KMS-11 (cell line): ENCODE data around the gene SMIM10L1.

ENCODE experiments used
- H2AFZ ChIP-seq: fragments of 200-600 bp; sonication (generic); 2 replicates; pipeline ENCODE4 v1.6.1; 2016; ENCODE audit warnings: antibody characterized with exemption, mixed run types, low read depth
- H3K27ac ChIP-seq: fragments of 200-600 bp; sonication (generic); 2 replicates; pipeline ENCODE4 v1.6.1; 2016; ENCODE audit warnings: mild to moderate bottlenecking, mixed run types
- H3K27me3 ChIP-seq: fragments of 200-600 bp; sonication (generic); 2 replicates; pipeline ENCODE4 v1.6.1; 2017; ENCODE audit warnings: mild to moderate bottlenecking, low read depth, mixed run types, moderate library complexity; ENCODE audit not compliant: insufficient read depth
- H3K36me3 ChIP-seq: fragments of 200-600 bp; sonication (generic); 2 replicates; pipeline ENCODE4 v1.6.1; 2017; ENCODE audit warnings: mild to moderate bottlenecking, mixed run types; ENCODE audit not compliant: insufficient read depth
- H3K4me1 ChIP-seq: fragments of 200-600 bp; sonication (generic); 2 replicates; pipeline ENCODE4 v1.6.1; 2016; ENCODE audit warnings: mild to moderate bottlenecking, low read depth, mixed run types; ENCODE audit not compliant: poor library complexity, severe bottlenecking
- H3K4me2 ChIP-seq: fragments of 200-600 bp; sonication (generic); 2 replicates; pipeline ENCODE4 v1.7.0; 2016; ENCODE audit warnings: mild to moderate bottlenecking, mixed run types
- H3K4me3 ChIP-seq: fragments of 200-600 bp; sonication (generic); IDR thresholded peaks from 2 replicates; pipeline ENCODE4 v1.6.1; 2017; ENCODE audit warnings: low read depth, low read length, mixed read lengths; ENCODE audit not compliant: insufficient read depth
- H3K79me2 ChIP-seq: fragments of 200-600 bp; sonication (generic); 2 replicates; pipeline ENCODE4 v1.6.1; 2016; ENCODE audit warnings: low read depth, mixed run types; ENCODE audit not compliant: insufficient read depth
- H3K9ac ChIP-seq: fragments of 200-600 bp; sonication (generic); 2 replicates; pipeline ENCODE4 v1.6.1; 2016; ENCODE audit warnings: mild to moderate bottlenecking, mixed run types
- H4K20me1 ChIP-seq: fragments of 200-600 bp; sonication (generic); 2 replicates; pipeline ENCODE4 v1.6.1; 2016; ENCODE audit warnings: mild to moderate bottlenecking, mixed run types; ENCODE audit not compliant: insufficient read depth
- CTCF ChIP-seq: fragments of 200-600 bp; sonication (generic); conservative IDR thresholded peaks from 2 replicates; pipeline ENCODE4 v1.6.1; 2017; ENCODE audit warnings: low read depth, mild to moderate bottlenecking, antibody characterized with exemption, low read length, moderate library complexity, mixed read lengths

Gene SMIM10L1

GRCh38 chr12:11133816-11134215 lies 37.2 kb upstream of the SMIM10L1 start:
- Histone ChIP-seq H3K9ac (no peak overlapping the region), H2AFZ (no peak overlapping the region), H3K36me3 (no peaks in the 10 kb centered on the region), H3K4me1 (no peaks in the 10 kb centered on the region), H4K20me1 (no peaks in the 10 kb centered on the region), H3K27me3 (no peaks in the 10 kb centered on the region), H3K27ac (no peak overlapping the region), H3K4me3 (no peak overlapping the region), H3K79me2 (no peaks in the 10 kb centered on the region; the same call in 1 of the 2 replicates), H3K4me2 (no peak overlapping the region)
- TF ChIP-seq CTCF, result no peak

GRCh38 chr12:11134305-11134704 lies 36.7 kb upstream of the SMIM10L1 start, which contains the start of gene TAS2R30:
TSS of gene TAS2R30 (minus strand) at chr12:11134644. CDS start at chr12:11134244, 400 bp downstream.
- no peak within 1 kb of the TSS for H3K4me3 ChIP-seq
- no peak within 1 kb of the TSS for H2AFZ ChIP-seq
- no peaks in the 10 kb centered on the region for H3K36me3 ChIP-seq
- H3K9ac ChIP-seq, result no peak within 1 kb of the TSS
- no peak within 1 kb of the TSS for H3K27ac ChIP-seq
- no peak for TF ChIP-seq CTCF
- no peaks in the 10 kb centered on the region for H4K20me1 ChIP-seq
- H3K4me2 ChIP-seq, result no peak within 1 kb of the TSS
- H3K4me1 ChIP-seq, result no peaks in the 10 kb centered on the region
- H3K27me3 ChIP-seq, result no peaks in the 10 kb centered on the region
- H3K79me2 ChIP-seq, result no peaks in the 10 kb centered on the region; the same call in 1 of the 2 replicates

GRCh38 chr12:11136075-11136474 lies 34.9 kb upstream of the SMIM10L1 start:
- Histone ChIP-seq H3K4me2 (no peak overlapping the region), H3K27me3 (no peaks in the 10 kb centered on the region), H3K79me2 (no peaks in the 10 kb centered on the region; the same call in 1 of the 2 replicates), H3K4me3 (no peak overlapping the region), H3K27ac (no peak overlapping the region), H3K4me1 (no peaks in the 10 kb centered on the region), H3K36me3 (no peaks in the 10 kb centered on the region), H2AFZ (no peak overlapping the region), H4K20me1 (no peaks in the 10 kb centered on the region), H3K9ac (no peak overlapping the region)
- no peak for TF ChIP-seq CTCF

- H3K36me3 ChIP-seq, result no peaks in the 10 kb centered on the region
- H3K4me1 ChIP-seq, result no peaks in the 10 kb centered on the region
- no peaks in the 10 kb centered on the region for H4K20me1 ChIP-seq
- no peak overlapping the region for H3K27ac ChIP-seq
- H3K27me3 ChIP-seq, result no peaks in the 10 kb centered on the region
- no peak overlapping the region for H3K4me2 ChIP-seq
- H3K9ac ChIP-seq, result no peak overlapping the region
- peaks cover 3% of the 10 kb centered on the region; the same call in 1 of the 2 replicates for H3K79me2 ChIP-seq
- no peak for TF ChIP-seq CTCF
- no peak overlapping the region for H2AFZ ChIP-seq
- no peak overlapping the region for H3K4me3 ChIP-seq
These were observed 27.6 kb upstream of the SMIM10L1 start for GRCh38 chr12:11143352-11143751.

GRCh38 chr12:11144297-11144696 lies 26.7 kb upstream of the SMIM10L1 start:
- Histone ChIP-seq H4K20me1 (no peaks in the 10 kb centered on the region), H3K4me2 (no peak overlapping the region), H3K4me3 (no peak overlapping the region), H3K27ac (no peak overlapping the region), H3K9ac (no peak overlapping the region), H3K4me1 (no peaks in the 10 kb centered on the region), H2AFZ (no peak overlapping the region), H3K79me2 (peaks cover 3% of the 10 kb centered on the region; the same call in 1 of the 2 replicates), H3K36me3 (no peaks in the 10 kb centered on the region), H3K27me3 (no peaks in the 10 kb centered on the region)
- TF ChIP-seq CTCF, result no peak
